ENCODE data around the gene DOK7. TPM values are rescaled to one million over a fixed set of nuclear protein-coding genes. Genes with fewer than 3 reads are reported as not detected.

Gene DOK7
- total RNA-seq, 2 donors from 2014 or later = not detected

- DNase-seq = no peak
- Mint-ChIP-seq H3K4me3 (no peak overlapping the region), H3K36me3 (ENCODE audit: low read depth) (no peaks in the 10 kb centered on the region), H3K4me1 (peaks cover 1% of the 10 kb centered on the region), H3K27me3 (no peaks in the 10 kb centered on the region), H3K27ac (no peak overlapping the region)
- no peak for ATAC-seq
- no peaks in the 10 kb centered on the region for H3K9me3 ChIP-seq (ENCODE audit: control insufficient read depth, low read length, poor library complexity, severe bottlenecking)
Measured at GRCh38 chr4:3475041-3475712, 12.1 kb downstream of the DOK7 start.

GRCh38 chr4:3475713-3476260 is 12.7 kb downstream of the DOK7 start:
- ATAC-seq (no peak), DNase-seq (no peak)
- Mint-ChIP-seq H3K27me3 (peaks cover 4% of the 10 kb centered on the region), H3K36me3 (ENCODE audit: low read depth) (no peaks in the 10 kb centered on the region), H3K4me3 (no peak overlapping the region), H3K4me1 (peaks cover 3% of the 10 kb centered on the region), H3K27ac (no peak overlapping the region)
- H3K9me3 ChIP-seq (ENCODE audit: control insufficient read depth, low read length, poor library complexity, severe bottlenecking) = no peaks in the 10 kb centered on the region

GRCh38 chr4:3476341-3476747 is 13.2 kb downstream of the DOK7 start:
- peaks cover 5% of the 10 kb centered on the region for H3K4me1 Mint-ChIP-seq

GRCh38 chr4:3476936-3477749 is 14.0 kb downstream of the DOK7 start:
- ATAC-seq = no peak
- H3K4me3 Mint-ChIP-seq = no peak overlapping the region
- H3K36me3 Mint-ChIP-seq (ENCODE audit: low read depth) = no peaks in the 10 kb centered on the region
- H3K27ac Mint-ChIP-seq = no peak overlapping the region
- no peaks in the 10 kb centered on the region for H3K9me3 ChIP-seq (ENCODE audit: control insufficient read depth, low read length, poor library complexity, severe bottlenecking)
- DNase-seq = no peak
- peaks cover 5% of the 10 kb centered on the region for H3K4me1 Mint-ChIP-seq
- peaks cover 15% of the 10 kb centered on the region for H3K27me3 Mint-ChIP-seq

More at GRCh38 chr4:3476341-3476747, 13.2 kb downstream of the DOK7 start:
- no peak for ATAC-seq
- peaks cover 10% of the 10 kb centered on the region for H3K27me3 Mint-ChIP-seq
- no peaks in the 10 kb centered on the region for H3K9me3 ChIP-seq (ENCODE audit: control insufficient read depth, low read length, poor library complexity, severe bottlenecking)
- no peak for DNase-seq
- H3K4me3 Mint-ChIP-seq = no peak overlapping the region
- no peak overlapping the region for H3K27ac Mint-ChIP-seq
- no peaks in the 10 kb centered on the region for H3K36me3 Mint-ChIP-seq (ENCODE audit: low read depth)

GRCh38 chr4:3477750-3478430 is 14.8 kb downstream of the DOK7 start:
- ATAC-seq (no peak), DNase-seq (no peak)
- no peak overlapping the region for H3K4me3 Mint-ChIP-seq
- H3K9me3 ChIP-seq (ENCODE audit: control insufficient read depth, low read length, poor library complexity, severe bottlenecking) = no peaks in the 10 kb centered on the region
- H3K27me3 Mint-ChIP-seq = peaks cover 21% of the 10 kb centered on the region
- H3K27ac Mint-ChIP-seq = no peak overlapping the region
- peaks cover 5% of the 10 kb centered on the region for H3K4me1 Mint-ChIP-seq
- H3K36me3 Mint-ChIP-seq (ENCODE audit: low read depth) = no peaks in the 10 kb centered on the region

GRCh38 chr4:3478446-3479357 is 15.6 kb downstream of the DOK7 start:
- Mint-ChIP-seq H3K4me3 (no peak overlapping the region), H3K36me3 (ENCODE audit: low read depth) (no peaks in the 10 kb centered on the region), H3K27me3 (peaks cover 26% of the 10 kb centered on the region), H3K27ac (no peak overlapping the region), H3K4me1 (peaks cover 5% of the 10 kb centered on the region)
- H3K9me3 ChIP-seq (ENCODE audit: control insufficient read depth, low read length, poor library complexity, severe bottlenecking) = no peaks in the 10 kb centered on the region
- DNase-seq (no peak), ATAC-seq (no peak)

GRCh38 chr4:3479358-3480101 is 16.4 kb downstream of the DOK7 start:
- ATAC-seq = no peak
- no peak for DNase-seq
- Mint-ChIP-seq H3K4me1 (peaks cover 5% of the 10 kb centered on the region), H3K36me3 (ENCODE audit: low read depth) (no peaks in the 10 kb centered on the region), H3K27me3 (peaks cover 26% of the 10 kb centered on the region), H3K27ac (no peak overlapping the region), H3K4me3 (no peak overlapping the region)
- H3K9me3 ChIP-seq (ENCODE audit: control insufficient read depth, low read length, poor library complexity, severe bottlenecking) = no peaks in the 10 kb centered on the region

GRCh38 chr4:3480528-3481112 is 17.5 kb downstream of the DOK7 start:
- peak; percentile 83 for ATAC-seq
- no peak overlapping the region for H3K27ac Mint-ChIP-seq
- H3K27me3 Mint-ChIP-seq = peaks cover 26% of the 10 kb centered on the region
- no peaks in the 10 kb centered on the region for H3K36me3 Mint-ChIP-seq (ENCODE audit: low read depth)
- DNase-seq = peak; percentile 51 to 76 (median 57)
- H3K9me3 ChIP-seq (ENCODE audit: control insufficient read depth, low read length, poor library complexity, severe bottlenecking) = no peaks in the 10 kb centered on the region
- H3K4me1 Mint-ChIP-seq = peaks cover 5% of the 10 kb centered on the region
- no peak overlapping the region for H3K4me3 Mint-ChIP-seq

GRCh38 chr4:3481113-3481531 is 18.0 kb downstream of the DOK7 start:
- DNase-seq = no peak
- Mint-ChIP-seq H3K4me3 (no peak overlapping the region), H3K27ac (no peak overlapping the region), H3K36me3 (ENCODE audit: low read depth) (no peaks in the 10 kb centered on the region), H3K4me1 (peaks cover 5% of the 10 kb centered on the region), H3K27me3 (peaks cover 26% of the 10 kb centered on the region)
- no peaks in the 10 kb centered on the region for H3K9me3 ChIP-seq (ENCODE audit: control insufficient read depth, low read length, poor library complexity, severe bottlenecking)
- no peak for ATAC-seq

GRCh38 chr4:3481783-3482393 is 18.8 kb downstream of the DOK7 start:
- H3K4me3 Mint-ChIP-seq = no peak overlapping the region
- peaks cover 7% of the 10 kb centered on the region for H3K4me1 Mint-ChIP-seq
- no peak for DNase-seq
- no peak overlapping the region for H3K27ac Mint-ChIP-seq
- H3K27me3 Mint-ChIP-seq = peaks cover 26% of the 10 kb centered on the region
- H3K36me3 Mint-ChIP-seq (ENCODE audit: low read depth) = no peaks in the 10 kb centered on the region
- H3K9me3 ChIP-seq (ENCODE audit: control insufficient read depth, low read length, poor library complexity, severe bottlenecking) = no peaks in the 10 kb centered on the region
- no peak for ATAC-seq

- H3K27ac Mint-ChIP-seq = no peak overlapping the region
Measured at GRCh38 chr4:3482707-3483106, 19.6 kb downstream of the DOK7 start.

More at GRCh38 chr4:3482707-3483106, 19.6 kb downstream of the DOK7 start:
- Mint-ChIP-seq H3K4me1 (peaks cover 7% of the 10 kb centered on the region), H3K27me3 (peaks cover 26% of the 10 kb centered on the region), H3K4me3 (no peak overlapping the region), H3K36me3 (ENCODE audit: low read depth) (no peaks in the 10 kb centered on the region)
- H3K9me3 ChIP-seq (ENCODE audit: control insufficient read depth, low read length, poor library complexity, severe bottlenecking) = no peaks in the 10 kb centered on the region
- DNase-seq (no peak), ATAC-seq (no peak)

Measured in T-helper 17 cell (primary cell).